ENCODE measurements around the gene ELMO1. TPM values are rescaled to one million over a fixed set of nuclear protein-coding genes. Genes with fewer than 3 reads are reported as not detected.

ELMO1 gene
- total RNA-seq, 1 experiment from 2014 or later = 137 TPM

- Histone ChIP-seq H3K27me3 (ENCODE audit: low read length) (no peaks in the 10 kb centered on the region), H4K20me1 (ENCODE audit: insufficient read depth, low read depth, low read length) (no peaks in the 10 kb centered on the region), H3K79me2 (ENCODE audit: low read length) (peaks cover 4% of the 10 kb centered on the region; the same call in 1 of the 2 replicates), H3K9me3 (ENCODE audit: low read length) (no peaks in the 10 kb centered on the region), H3K4me3 (ENCODE audit: low read length) (no peak overlapping the region), H3K9me2 (replicated peaks; ENCODE audit: insufficient read depth, low read length) (no peaks in the 10 kb centered on the region), H3K9ac (ENCODE audit: low read length) (no peak overlapping the region), H3K4me1 (ENCODE audit: low read length) (peaks cover 52% of the 10 kb centered on the region), H3K27ac (ENCODE audit: low read length) (no peak overlapping the region), H2AFZ (ENCODE audit: low read length) (no peak overlapping the region), H3K4me2 (ENCODE audit: low read depth, low read length, poor library complexity, severe bottlenecking) (peak overlapping the region; percentile 55), H3K36me3 (ENCODE audit: insufficient read depth, low read length) (no peaks in the 10 kb centered on the region)
- no peak for DNase-seq
Observed at GRCh38 chr7:37198041-37198905, 250.4 kb downstream of the ELMO1 start.

- peaks cover 51% of the 10 kb centered on the region for H3K4me1 ChIP-seq (ENCODE audit: low read length)
- H3K4me2 ChIP-seq (ENCODE audit: low read depth, low read length, poor library complexity, severe bottlenecking) = no peak overlapping the region
- no peaks in the 10 kb centered on the region for H4K20me1 ChIP-seq (ENCODE audit: insufficient read depth, low read depth, low read length)
- no peak overlapping the region for H3K9ac ChIP-seq (ENCODE audit: low read length)
- no peaks in the 10 kb centered on the region for H3K36me3 ChIP-seq (ENCODE audit: insufficient read depth, low read length)
- H3K9me2 ChIP-seq (replicated peaks; ENCODE audit: insufficient read depth, low read length) = no peaks in the 10 kb centered on the region
- peaks cover 4% of the 10 kb centered on the region; the same call in 1 of the 2 replicates for H3K79me2 ChIP-seq (ENCODE audit: low read length)
- no peaks in the 10 kb centered on the region for H3K9me3 ChIP-seq (ENCODE audit: low read length)
- no peak for DNase-seq
- H3K27ac ChIP-seq (ENCODE audit: low read length) = no peak overlapping the region
- no peak overlapping the region for H3K4me3 ChIP-seq (ENCODE audit: low read length)
- no peaks in the 10 kb centered on the region for H3K27me3 ChIP-seq (ENCODE audit: low read length)
- H2AFZ ChIP-seq (ENCODE audit: low read length) = no peak overlapping the region
Observed at GRCh38 chr7:37197108-37197507, 251.6 kb downstream of the ELMO1 start.

- Histone ChIP-seq H3K4me1 (ENCODE audit: low read length) (peaks cover 46% of the 10 kb centered on the region), H3K4me3 (ENCODE audit: low read length) (no peak overlapping the region), H3K9ac (ENCODE audit: low read length) (no peak overlapping the region), H3K27ac (ENCODE audit: low read length) (no peak overlapping the region), H3K4me2 (ENCODE audit: low read depth, low read length, poor library complexity, severe bottlenecking) (no peak overlapping the region), H3K9me2 (replicated peaks; ENCODE audit: insufficient read depth, low read length) (no peaks in the 10 kb centered on the region), H3K36me3 (ENCODE audit: insufficient read depth, low read length) (no peaks in the 10 kb centered on the region), H4K20me1 (ENCODE audit: insufficient read depth, low read depth, low read length) (no peaks in the 10 kb centered on the region), H2AFZ (ENCODE audit: low read length) (no peak overlapping the region), H3K27me3 (ENCODE audit: low read length) (no peaks in the 10 kb centered on the region), H3K79me2 (ENCODE audit: low read length) (peaks cover 4% of the 10 kb centered on the region; the same call in 1 of the 2 replicates), H3K9me3 (ENCODE audit: low read length) (no peaks in the 10 kb centered on the region)
- no peak for DNase-seq
Observed at GRCh38 chr7:37196676-37197075, 252.0 kb downstream of the ELMO1 start.

DNA sequence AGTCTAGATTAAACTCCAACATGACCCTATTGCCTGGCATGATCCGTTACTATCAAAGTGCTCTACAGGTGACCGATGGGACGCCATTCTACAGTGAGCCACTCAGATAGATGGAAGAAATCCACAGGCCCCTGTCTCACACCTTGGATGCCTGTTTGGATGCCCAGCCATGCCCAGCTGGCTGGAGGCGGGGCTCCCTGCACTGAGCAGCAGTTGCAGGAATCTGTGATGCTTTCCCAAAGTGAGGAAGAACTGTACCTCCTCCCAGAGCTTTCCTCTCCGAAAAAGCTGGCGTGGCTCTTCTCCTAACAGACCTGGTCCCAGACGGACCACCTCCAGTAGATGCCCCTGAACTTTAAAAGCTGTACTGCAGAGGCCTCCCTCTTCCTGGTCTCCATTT is 253.3 kb downstream of the ELMO1 start:
- H3K36me3 ChIP-seq (ENCODE audit: insufficient read depth, low read length) = no peaks in the 10 kb centered on the region
- H3K79me2 ChIP-seq (ENCODE audit: low read length) = peaks cover 4% of the 10 kb centered on the region; the same call in 1 of the 2 replicates
- peaks cover 33% of the 10 kb centered on the region for H3K4me1 ChIP-seq (ENCODE audit: low read length)
- no peak overlapping the region for H3K9ac ChIP-seq (ENCODE audit: low read length)
- H2AFZ ChIP-seq (ENCODE audit: low read length) = no peak overlapping the region
- no peaks in the 10 kb centered on the region for H3K9me3 ChIP-seq (ENCODE audit: low read length)
- no peaks in the 10 kb centered on the region for H4K20me1 ChIP-seq (ENCODE audit: insufficient read depth, low read depth, low read length)
- no peak for DNase-seq
- no peak overlapping the region for H3K27ac ChIP-seq (ENCODE audit: low read length)
- no peak overlapping the region for H3K4me3 ChIP-seq (ENCODE audit: low read length)
- no peak overlapping the region for H3K4me2 ChIP-seq (ENCODE audit: low read depth, low read length, poor library complexity, severe bottlenecking)
- H3K27me3 ChIP-seq (ENCODE audit: low read length) = no peaks in the 10 kb centered on the region
- H3K9me2 ChIP-seq (replicated peaks; ENCODE audit: insufficient read depth, low read length) = no peaks in the 10 kb centered on the region

DNA sequence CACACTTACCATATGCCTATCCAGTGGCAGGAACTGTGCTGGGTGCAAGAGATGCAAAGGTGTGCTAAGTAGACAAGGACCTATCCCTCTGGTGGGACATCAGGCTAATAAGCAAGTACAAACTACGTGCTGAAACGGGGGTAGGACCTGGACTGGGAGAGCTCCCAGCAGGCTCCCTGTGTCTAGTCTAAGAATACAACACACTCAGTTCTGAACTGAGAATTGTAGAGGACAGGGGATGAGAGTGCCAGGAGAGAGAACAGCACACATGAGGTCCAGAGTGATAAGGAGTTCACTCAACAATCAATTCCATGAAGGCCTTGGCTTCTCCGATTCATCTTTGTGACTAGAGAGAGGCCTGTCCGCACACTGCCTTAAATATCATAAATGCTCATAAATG is 253.7 kb downstream of the ELMO1 start:
- Histone ChIP-seq H3K27ac (ENCODE audit: low read length) (no peak overlapping the region), H2AFZ (ENCODE audit: low read length) (no peak overlapping the region), H3K9me3 (ENCODE audit: low read length) (no peaks in the 10 kb centered on the region), H3K4me1 (ENCODE audit: low read length) (peaks cover 29% of the 10 kb centered on the region), H3K36me3 (ENCODE audit: insufficient read depth, low read length) (no peaks in the 10 kb centered on the region), H3K9me2 (replicated peaks; ENCODE audit: insufficient read depth, low read length) (no peaks in the 10 kb centered on the region), H3K4me2 (ENCODE audit: low read depth, low read length, poor library complexity, severe bottlenecking) (no peak overlapping the region), H4K20me1 (ENCODE audit: insufficient read depth, low read depth, low read length) (no peaks in the 10 kb centered on the region), H3K4me3 (ENCODE audit: low read length) (no peak overlapping the region), H3K79me2 (ENCODE audit: low read length) (peaks cover 4% of the 10 kb centered on the region; the same call in 1 of the 2 replicates), H3K27me3 (ENCODE audit: low read length) (no peaks in the 10 kb centered on the region), H3K9ac (ENCODE audit: low read length) (no peak overlapping the region)
- no peak for DNase-seq

DNA sequence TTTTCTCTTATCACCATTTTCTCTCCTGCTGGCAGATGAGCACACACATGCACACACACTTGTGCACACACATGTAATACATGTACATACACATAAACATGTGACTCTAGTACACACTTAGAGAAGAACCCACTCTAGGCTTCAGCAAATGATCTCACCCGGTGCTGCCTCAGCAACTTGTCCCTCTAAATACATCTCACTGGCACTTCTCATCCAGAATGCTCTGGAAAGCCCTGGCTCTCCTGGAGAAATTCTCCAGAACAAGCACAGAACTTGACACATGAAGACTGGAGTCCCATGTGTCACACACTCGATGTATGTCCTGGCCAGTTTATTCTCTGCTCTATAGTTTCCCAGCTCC is 254.9 kb downstream of the ELMO1 start:
- H2AFZ ChIP-seq (ENCODE audit: low read length) = no peak overlapping the region
- no peak overlapping the region for H3K27ac ChIP-seq (ENCODE audit: low read length)
- peaks cover 8% of the 10 kb centered on the region; the same call in 1 of the 2 replicates for H3K36me3 ChIP-seq (ENCODE audit: insufficient read depth, low read length)
- H3K79me2 ChIP-seq (ENCODE audit: low read length) = peaks cover 4% of the 10 kb centered on the region; the same call in 1 of the 2 replicates
- no peak overlapping the region for H3K4me3 ChIP-seq (ENCODE audit: low read length)
- no peaks in the 10 kb centered on the region for H4K20me1 ChIP-seq (ENCODE audit: insufficient read depth, low read depth, low read length)
- no peak for DNase-seq
- H3K9ac ChIP-seq (ENCODE audit: low read length) = no peak overlapping the region
- no peaks in the 10 kb centered on the region for H3K9me2 ChIP-seq (replicated peaks; ENCODE audit: insufficient read depth, low read length)
- no peaks in the 10 kb centered on the region for H3K9me3 ChIP-seq (ENCODE audit: low read length)
- no peaks in the 10 kb centered on the region for H3K27me3 ChIP-seq (ENCODE audit: low read length)
- H3K4me2 ChIP-seq (ENCODE audit: low read depth, low read length, poor library complexity, severe bottlenecking) = no peak overlapping the region
- H3K4me1 ChIP-seq (ENCODE audit: low read length) = peaks cover 17% of the 10 kb centered on the region

GRCh38 chr7:37193087-37193774 is 255.4 kb downstream of the ELMO1 start:
- no peak overlapping the region for H3K4me3 ChIP-seq (ENCODE audit: low read length)
- H3K9me3 ChIP-seq (ENCODE audit: low read length) = no peaks in the 10 kb centered on the region
- peaks cover 4% of the 10 kb centered on the region; the same call in 1 of the 2 replicates for H3K79me2 ChIP-seq (ENCODE audit: low read length)
- H3K4me1 ChIP-seq (ENCODE audit: low read length) = peaks cover 12% of the 10 kb centered on the region
- H3K9me2 ChIP-seq (replicated peaks; ENCODE audit: insufficient read depth, low read length) = no peaks in the 10 kb centered on the region
- H4K20me1 ChIP-seq (ENCODE audit: insufficient read depth, low read depth, low read length) = no peaks in the 10 kb centered on the region
- no peak overlapping the region for H3K27ac ChIP-seq (ENCODE audit: low read length)
- H3K36me3 ChIP-seq (ENCODE audit: insufficient read depth, low read length) = peaks cover 9% of the 10 kb centered on the region; the same call in 1 of the 2 replicates
- H3K9ac ChIP-seq (ENCODE audit: low read length) = no peak overlapping the region
- H2AFZ ChIP-seq (ENCODE audit: low read length) = no peak overlapping the region
- H3K4me2 ChIP-seq (ENCODE audit: low read depth, low read length, poor library complexity, severe bottlenecking) = no peak overlapping the region
- no peak for DNase-seq
- no peaks in the 10 kb centered on the region for H3K27me3 ChIP-seq (ENCODE audit: low read length)

DNA sequence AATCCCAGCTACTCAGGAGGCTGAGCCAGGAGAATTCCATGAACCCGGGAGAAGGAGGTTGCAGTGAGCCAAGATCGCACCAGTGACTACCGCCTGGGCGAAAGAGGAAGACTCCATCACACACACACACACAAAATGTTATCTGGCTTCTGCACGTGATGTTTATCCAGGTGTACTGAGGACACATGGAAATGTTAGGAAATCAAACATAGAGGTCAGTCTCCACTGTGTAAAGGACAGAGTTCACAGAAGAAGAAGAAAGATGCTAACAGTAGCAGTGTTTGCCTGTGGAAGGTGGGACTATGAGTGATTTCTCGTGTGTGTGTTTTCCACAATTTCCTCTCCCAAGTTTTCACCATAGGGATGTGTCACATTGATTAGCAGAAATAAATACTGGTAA is 256.9 kb downstream of the ELMO1 start:
- H3K79me2 ChIP-seq (ENCODE audit: low read length) = no peaks in the 10 kb centered on the region
- H3K9me3 ChIP-seq (ENCODE audit: low read length) = no peaks in the 10 kb centered on the region
- no peaks in the 10 kb centered on the region; the same call in 1 of the 2 replicates for H4K20me1 ChIP-seq (ENCODE audit: insufficient read depth, low read depth, low read length)
- H3K4me3 ChIP-seq (ENCODE audit: low read length) = no peak overlapping the region
- no peak for DNase-seq
- no peaks in the 10 kb centered on the region for H3K9me2 ChIP-seq (replicated peaks; ENCODE audit: insufficient read depth, low read length)
- H3K27me3 ChIP-seq (ENCODE audit: low read length) = no peaks in the 10 kb centered on the region
- H3K4me2 ChIP-seq (ENCODE audit: low read depth, low read length, poor library complexity, severe bottlenecking) = no peak overlapping the region
- no peak overlapping the region for H3K9ac ChIP-seq (ENCODE audit: low read length)
- peaks cover 12% of the 10 kb centered on the region for H3K36me3 ChIP-seq (ENCODE audit: insufficient read depth, low read length)
- peaks cover 9% of the 10 kb centered on the region for H3K4me1 ChIP-seq (ENCODE audit: low read length)
- H3K27ac ChIP-seq (ENCODE audit: low read length) = no peak overlapping the region
- H2AFZ ChIP-seq (ENCODE audit: low read length) = no peak overlapping the region
